Measurements from ENCODE around the gene RABGAP1L.

The RABGAP1L gene

GRCh38 chr1:174712541-174712940, 553.2 kb downstream of the RABGAP1L start:
- no peak for DNase-seq (ENCODE audit: low read depth)

- no peak for DNase-seq (ENCODE audit: low read depth)
Observed at GRCh38 chr1:174713796-174714195, 554.5 kb downstream of the RABGAP1L start.

- DNase-seq (ENCODE audit: low read depth): no peak
Observed at GRCh38 chr1:174719194-174719593, 559.9 kb downstream of the RABGAP1L start.

- no peak for DNase-seq (ENCODE audit: low read depth)
Observed at GRCh38 chr1:174720618-174721017, 561.3 kb downstream of the RABGAP1L start.

GRCh38 chr1:174721246-174721645, 561.9 kb downstream of the RABGAP1L start:
- DNase-seq (ENCODE audit: low read depth): no peak

GRCh38 chr1:174723816-174724215, 564.5 kb downstream of the RABGAP1L start:
- DNase-seq (ENCODE audit: low read depth): no peak

- no peak for DNase-seq (ENCODE audit: low read depth)
Observed at GRCh38 chr1:174724219-174724618, 564.9 kb downstream of the RABGAP1L start.

- DNase-seq (ENCODE audit: low read depth): no peak
Observed at GRCh38 chr1:174726167-174726879, 567.0 kb downstream of the RABGAP1L start.

GRCh38 chr1:174726880-174727585, 567.7 kb downstream of the RABGAP1L start:
- DNase-seq (ENCODE audit: low read depth): no peak

- DNase-seq (ENCODE audit: low read depth): no peak
Observed at GRCh38 chr1:174734270-174734669, 575.0 kb downstream of the RABGAP1L start.

- no peak for DNase-seq (ENCODE audit: low read depth)
Observed at GRCh38 chr1:174736831-174737230, 577.5 kb downstream of the RABGAP1L start.

GRCh38 chr1:174740249-174740968, 581.1 kb downstream of the RABGAP1L start:
- DNase-seq (ENCODE audit: low read depth): no peak

GRCh38 chr1:174742805-174743653, 583.7 kb downstream of the RABGAP1L start:
- no peak for DNase-seq (ENCODE audit: low read depth)

- DNase-seq (ENCODE audit: low read depth): no peak
Observed at GRCh38 chr1:174743654-174744561, 584.6 kb downstream of the RABGAP1L start.

- no peak for DNase-seq (ENCODE audit: low read depth)
Observed at GRCh38 chr1:174744886-174745285, 585.6 kb downstream of the RABGAP1L start.

- DNase-seq (ENCODE audit: low read depth): no peak
Observed at GRCh38 chr1:174746024-174746808, 586.9 kb downstream of the RABGAP1L start.

GRCh38 chr1:174747613-174748012, 588.3 kb downstream of the RABGAP1L start:
- no peak for DNase-seq (ENCODE audit: low read depth)

GRCh38 chr1:174748586-174748985, 589.3 kb downstream of the RABGAP1L start:
- DNase-seq (ENCODE audit: low read depth): no peak

GRCh38 chr1:174753131-174753530, 593.8 kb downstream of the RABGAP1L start:
- no peak for DNase-seq (ENCODE audit: low read depth)

- DNase-seq (ENCODE audit: low read depth): no peak
Observed at GRCh38 chr1:174761335-174761734, 602.0 kb downstream of the RABGAP1L start.

All from activated gamma-delta T cell treated with anti-CD3 and anti-CD28 coated beads, Interleukin-2, amount 50 U/mL, for 16 hours (primary cell).